Liver (tissue), 9 donors: ENCODE data around the gene RPTOR. TPM values are rescaled to one million over a fixed set of nuclear protein-coding genes. Genes with fewer than 3 reads are reported as not detected.

Source experiments
- DNase-seq: peaks from one replicate; pipeline ENCODE4 v3.0.0-alpha.2; 2017; ENCODE audit warnings: low spot score
- H3K27ac ChIP-seq, 2 donors: one replicate each; pipeline ENCODE4 v1.7.0; 2013; ENCODE audit warnings: inconsistent platforms in 2 of 2, low read length in 2 of 2, control low read depth in 1 of 2, low read depth in 1 of 2, mild to moderate bottlenecking in 1 of 2
- H3K27me3 ChIP-seq, 4 donors: one replicate each; pipeline versions ENCODE4 v1.6.1 to v1.7.0; 2013; ENCODE audit warnings: low read length in 3 of 4, inconsistent platforms in 1 of 4, mild to moderate bottlenecking in 1 of 4, moderate library complexity in 1 of 4; ENCODE audit not compliant: control insufficient read depth in 4 of 4, insufficient read depth in 4 of 4
- H3K36me3 ChIP-seq, 4 donors: one replicate each; pipeline versions ENCODE4 v1.6.1 to v1.7.0; 2013; ENCODE audit warnings: low read length in 3 of 4, mild to moderate bottlenecking in 3 of 4, low read depth in 1 of 4, moderate library complexity in 1 of 4; ENCODE audit not compliant: control insufficient read depth in 4 of 4, insufficient read depth in 3 of 4
- H3K4me1 ChIP-seq, 4 donors: one replicate each; pipeline versions ENCODE4 v1.6.1 to v1.7.0; 2013; ENCODE audit warnings: low read length in 3 of 4, mild to moderate bottlenecking in 3 of 4, moderate library complexity in 1 of 4; ENCODE audit not compliant: control insufficient read depth in 4 of 4, insufficient read depth in 4 of 4
- H3K4me3 ChIP-seq, 3 donors: one replicate each; pipeline versions ENCODE4 v1.6.1 to v1.7.0; 2013; ENCODE audit warnings: low read length in 3 of 3, control low read depth in 1 of 3, low read depth in 1 of 3, mild to moderate bottlenecking in 1 of 3
- H3K9ac ChIP-seq, 2 donors: one replicate each; pipeline ENCODE4 v1.7.0; 2013; ENCODE audit warnings: low read length in 2 of 2, mild to moderate bottlenecking in 2 of 2, moderate library complexity in 2 of 2, control low read depth in 1 of 2, low read depth in 1 of 2
- H3K9me3 ChIP-seq, 4 donors: one replicate each; pipeline versions ENCODE4 v1.6.1 to v1.7.0; 2013; ENCODE audit warnings: low read length in 3 of 4; ENCODE audit not compliant: control insufficient read depth in 4 of 4
- EGR1 ChIP-seq, 2 donors: IDR thresholded peaks; 2 replicates each; pipeline ENCODE4 v1.6.1; 2016 to 2018; ENCODE audit warnings: antibody characterized with exemption in 2 of 2, low read depth in 2 of 2
- FOXA1 ChIP-seq: IDR thresholded peaks from 2 replicates; pipeline ENCODE4 v1.6.1; 2016; ENCODE audit warnings: antibody characterized with exemption
- GABPA ChIP-seq, 2 donors: IDR thresholded peaks in 1 of 2; conservative IDR thresholded peaks in 1 of 2; 2 replicates each; pipeline ENCODE4 v1.6.1; 2016; ENCODE audit warnings: antibody characterized with exemption in 2 of 2, mild to moderate bottlenecking in 1 of 2, moderate library complexity in 1 of 2
- HNF4G ChIP-seq: IDR thresholded peaks from 2 replicates; pipeline ENCODE4 v1.6.1; 2016; ENCODE audit warnings: antibody characterized with exemption
- JUND ChIP-seq, 2 donors: IDR thresholded peaks; 2 replicates each; pipeline ENCODE4 v1.6.1; 2016; ENCODE audit warnings: antibody characterized with exemption in 2 of 2
- NR2F2 ChIP-seq: IDR thresholded peaks from 2 replicates; pipeline ENCODE4 v1.6.1; 2016; ENCODE audit warnings: antibody characterized with exemption
- RAD21 ChIP-seq, 2 donors: IDR thresholded peaks; 2 replicates each; pipeline ENCODE4 v1.6.1; 2016; ENCODE audit warnings: antibody characterized with exemption in 2 of 2, mild to moderate bottlenecking in 2 of 2
- RXRA ChIP-seq, 2 donors: IDR thresholded peaks; 2 replicates each; pipeline ENCODE4 v1.6.1; 2017 to 2018; ENCODE audit warnings: antibody characterized with exemption in 2 of 2, mild to moderate bottlenecking in 1 of 2
- SP1 ChIP-seq: IDR thresholded peaks from 2 replicates; pipeline ENCODE4 v1.6.1; 2018; ENCODE audit warnings: antibody characterized with exemption, mild to moderate bottlenecking
- TAF1 ChIP-seq: conservative IDR thresholded peaks from 2 replicates; pipeline ENCODE4 v1.6.1; 2016; ENCODE audit warnings: antibody characterized with exemption, mild to moderate bottlenecking
- YY1 ChIP-seq: IDR thresholded peaks from 2 replicates; pipeline ENCODE4 v1.6.1; 2016; ENCODE audit warnings: antibody characterized with exemption, mild to moderate bottlenecking
- WGBS: extraction: QIAGEN DNeasy Blood & Tissue Kit; methylation state at CpG from one replicate; pipeline ENCODE4 v1.1.7; 2013; 5-methylcytosine and 5-hydroxymethylcytosine counted together
- polyA plus RNA-seq, 2 donors: library from polyadenylated mRNA; stranded (reverse) in 1 of 2; unstranded in 1 of 2; fragments of 200-250 nt in 1 of 2; fragments of >200 nt in 1 of 2; fragmentation: Nextera tagmentation in 1 of 2; extraction: Ambion mirVana in 1 of 2; gene quantifications; one replicate each; pipeline versions ENCODE4 v1.2.1 to v1.2.3, GENCODE V29; 2013 to 2015
- total RNA-seq, 2 donors: library from RNA; depleted of rRNA; stranded (reverse); fragments of >200 nt; gene quantifications; one replicate each; pipeline ENCODE4 v1.2.3, GENCODE V29; 2014
- TF ChIP-seq, protein P1 (sequence below): IDR thresholded peaks from 2 replicates; pipeline ENCODE4 v1.6.1; 2016; ENCODE audit warnings: antibody characterized with exemption
- TF ChIP-seq, protein P2 (sequence below): IDR thresholded peaks from 2 replicates; pipeline ENCODE4 v1.6.1; 2016; ENCODE audit warnings: antibody characterized with exemption
- donor health status: healthy.
- donor health status: healthy.
- donor health status: healthy.
- donor health status: healthy.
- donor health status: healthy.

Gene RPTOR
- total and polyA plus RNA-seq, 4 donors = 4.8 to 25.4 (median 11.6) TPM

DNA sequence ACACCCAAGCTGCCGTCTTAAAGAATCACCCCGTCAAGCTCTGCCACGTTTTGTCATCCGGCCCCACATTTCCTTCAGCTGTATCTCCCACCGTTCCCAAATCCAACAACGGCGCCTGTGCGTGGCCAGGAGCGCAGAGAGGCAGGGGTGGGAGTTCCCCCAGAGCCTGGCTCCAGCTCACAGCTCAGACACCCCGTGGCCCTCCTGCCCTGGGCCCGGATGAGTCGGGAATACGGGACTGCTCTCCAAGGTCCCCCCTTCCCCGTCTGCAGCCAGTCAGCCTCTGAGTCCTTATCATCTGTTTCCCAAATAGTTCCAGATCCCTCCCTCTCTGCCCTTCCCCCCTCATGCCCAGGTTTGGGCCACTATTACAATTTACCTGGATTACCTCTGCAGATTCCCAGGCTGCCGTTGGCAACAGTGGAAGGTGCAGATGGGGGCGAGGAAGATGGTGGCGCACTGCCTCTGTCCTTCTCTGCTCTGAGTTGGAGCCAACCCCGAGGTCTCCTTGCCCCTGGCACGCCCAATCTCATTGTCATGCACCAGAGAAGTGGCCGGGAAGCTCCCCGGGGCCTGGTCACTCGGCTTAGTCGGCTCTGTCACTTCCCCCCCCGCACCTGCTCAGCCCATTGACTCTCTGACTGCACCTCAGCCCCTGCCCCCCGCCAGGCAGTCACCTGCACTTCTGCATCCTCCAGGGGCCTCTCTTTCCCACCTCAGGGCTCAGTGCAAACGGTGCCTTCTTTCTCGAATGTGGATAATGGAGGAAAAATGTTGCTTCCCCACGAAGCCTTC lies 18.3 kb upstream of the RPTOR start:
- DNase-seq = no peak
- Histone ChIP-seq H3K27me3 (peaks cover 0 to 2% (median under 1%) of the 10 kb centered on the region in 4 donors), H3K27ac (no peak overlapping the region), H3K4me1 (no peaks in the 10 kb centered on the region), H3K36me3 (no peaks in the 10 kb centered on the region), H3K9ac (no peak overlapping the region), H3K9me3 (no peaks in the 10 kb centered on the region), H3K4me3 (no peak overlapping the region)
- TF ChIP-seq, protein P1, sequence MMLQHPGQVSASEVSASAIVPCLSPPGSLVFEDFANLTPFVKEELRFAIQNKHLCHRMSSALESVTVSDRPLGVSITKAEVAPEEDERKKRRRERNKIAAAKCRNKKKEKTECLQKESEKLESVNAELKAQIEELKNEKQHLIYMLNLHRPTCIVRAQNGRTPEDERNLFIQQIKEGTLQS = no peak
- no peak for TF ChIP-seq JUND (IDR thresholded peaks at IDR 0.05)
- no peak for TF ChIP-seq EGR1 (IDR thresholded peaks at IDR 0.05; ENCODE audit: low read depth in 2 of 2)
- TF ChIP-seq NR2F2 = no peak
- TF ChIP-seq RXRA (IDR thresholded peaks at IDR 0.05) = no peak
- TF ChIP-seq GABPA (IDR thresholded peaks at IDR 0.05 in 1 of 2, conservative IDR thresholded peaks at IDR 0.05 in 1 of 2) = no peak
- WGBS = 42% methylated on average over 28 of the region's 28 CpGs

DNA sequence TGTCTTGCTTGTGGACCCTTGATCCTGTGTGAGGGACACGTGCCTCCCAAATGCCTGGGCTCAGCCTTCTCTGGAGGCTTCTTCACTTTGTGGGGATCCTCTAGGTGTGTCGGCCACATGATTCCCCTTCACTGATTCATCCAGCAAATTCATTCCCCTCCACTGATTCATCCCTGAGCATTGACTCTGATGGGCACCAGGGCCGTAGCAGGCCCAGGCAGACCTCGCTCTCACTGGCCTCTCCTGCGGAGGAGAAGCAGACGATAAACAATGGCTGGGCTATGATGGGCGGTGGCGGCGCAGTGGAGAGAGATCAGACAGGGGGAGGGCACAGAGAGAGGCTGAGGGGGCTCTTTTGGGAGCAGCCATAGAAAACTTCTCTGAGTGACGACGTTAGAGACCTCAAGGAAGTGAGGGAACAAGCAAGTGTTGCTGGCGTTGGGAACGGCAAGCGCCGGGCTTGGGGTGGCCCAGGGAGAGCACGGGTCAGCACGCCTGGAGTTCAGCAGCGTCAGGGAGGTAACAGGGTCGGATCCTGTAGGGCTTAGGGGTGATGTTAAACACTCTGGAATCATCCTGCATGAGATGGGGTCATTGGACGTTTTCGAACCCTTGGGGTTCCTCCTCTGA lies 17.5 kb upstream of the RPTOR start:
- Histone ChIP-seq H3K9ac (no peak overlapping the region), H3K27ac (no peak overlapping the region), H3K4me3 (no peak overlapping the region), H3K36me3 (no peaks in the 10 kb centered on the region), H3K27me3 (peaks cover 0 to 2% (median under 1%) of the 10 kb centered on the region in 4 donors), H3K9me3 (no peaks in the 10 kb centered on the region), H3K4me1 (no peaks in the 10 kb centered on the region)
- DNase-seq = no peak
- 80% methylated on average over 21 of the region's 21 CpGs for WGBS
- TF ChIP-seq RXRA (IDR thresholded peaks at IDR 0.05) = no peak
- TF ChIP-seq HNF4G = no peak
- TF ChIP-seq TAF1 = no peak
- no peak for TF ChIP-seq SP1

- H3K9me3 ChIP-seq = no peaks in the 10 kb centered on the region
- WGBS = 49% methylated on average over 8 of the region's 8 CpGs
- H3K27me3 ChIP-seq = peaks cover 0 to 2% (median under 1%) of the 10 kb centered on the region in 4 donors
- no peak overlapping the region for H3K4me3 ChIP-seq
- H3K36me3 ChIP-seq = no peaks in the 10 kb centered on the region
- no peak overlapping the region for H3K9ac ChIP-seq
- H3K4me1 ChIP-seq = no peaks in the 10 kb centered on the region
- DNase-seq = no peak
- TF ChIP-seq HNF4G = no peak
- TF ChIP-seq, protein P2, sequence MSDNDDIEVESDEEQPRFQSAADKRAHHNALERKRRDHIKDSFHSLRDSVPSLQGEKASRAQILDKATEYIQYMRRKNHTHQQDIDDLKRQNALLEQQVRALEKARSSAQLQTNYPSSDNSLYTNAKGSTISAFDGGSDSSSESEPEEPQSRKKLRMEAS = no peak
- no peak for TF ChIP-seq FOXA1
- no peak for TF ChIP-seq RAD21 (IDR thresholded peaks at IDR 0.05)
- TF ChIP-seq YY1 = no peak
- TF ChIP-seq GABPA (IDR thresholded peaks at IDR 0.05 in 1 of 2, conservative IDR thresholded peaks at IDR 0.05 in 1 of 2) = no peak
- TF ChIP-seq NR2F2 = no peak
- TF ChIP-seq EGR1 (IDR thresholded peaks at IDR 0.05; ENCODE audit: low read depth in 2 of 2) = no peak
- TF ChIP-seq TAF1 = no peak
- no peak overlapping the region for H3K27ac ChIP-seq
Measured at GRCh38 chr17:80528536-80528935, 16.1 kb upstream of the RPTOR start.
